ENCODE measurements around the gene METRNL.
"Not testable (repeated sequence)": the region's sequence is repeated elsewhere in the genome, so short reads cannot be mapped to it uniquely, and the experiment has no call there.

METRNL gene

GRCh38 chr17:83131401-83132011 lies 52.1 kb downstream of the METRNL start:
- FAIRE-seq = no peak
- DNase-seq (ENCODE audit: extremely low spot score, insufficient read length, low read depth) = no peak

GRCh38 chr17:83132251-83133081 lies 53.1 kb downstream of the METRNL start:
- DNase-seq (ENCODE audit: extremely low spot score, insufficient read length, low read depth) (no peak), FAIRE-seq (no peak)

GRCh38 chr17:83133302-83134121 lies 54.1 kb downstream of the METRNL start:
- FAIRE-seq (no peak), DNase-seq (ENCODE audit: extremely low spot score, insufficient read length, low read depth) (no peak)

- DNase-seq (ENCODE audit: extremely low spot score, insufficient read length, low read depth); FAIRE-seq: not testable (repeated sequence)
Observed at GRCh38 chr17:83134456-83134855, 55.0 kb downstream of the METRNL start.

GRCh38 chr17:83135692-83136091 lies 56.3 kb downstream of the METRNL start:
- DNase-seq (ENCODE audit: extremely low spot score, insufficient read length, low read depth) (no peak), FAIRE-seq (no peak)

- DNase-seq (ENCODE audit: extremely low spot score, insufficient read length, low read depth) (no peak), FAIRE-seq (no peak)
Observed at GRCh38 chr17:83136156-83136555, 56.7 kb downstream of the METRNL start.

GRCh38 chr17:83136931-83137330 lies 57.5 kb downstream of the METRNL start:
- FAIRE-seq (no peak), DNase-seq (ENCODE audit: extremely low spot score, insufficient read length, low read depth) (no peak)

GRCh38 chr17:83137523-83137922 lies 58.1 kb downstream of the METRNL start:
- no peak for FAIRE-seq
- no peak for DNase-seq (ENCODE audit: extremely low spot score, insufficient read length, low read depth)

GRCh38 chr17:83138820-83139219 lies 59.4 kb downstream of the METRNL start:
- DNase-seq (ENCODE audit: extremely low spot score, insufficient read length, low read depth) (no peak), FAIRE-seq (no peak)

- FAIRE-seq; DNase-seq (ENCODE audit: extremely low spot score, insufficient read length, low read depth): not testable (repeated sequence)
Observed at GRCh38 chr17:83139541-83140248, 60.3 kb downstream of the METRNL start.

- not testable (repeated sequence) for FAIRE-seq; DNase-seq (ENCODE audit: extremely low spot score, insufficient read length, low read depth)
Observed at GRCh38 chr17:83140249-83140566, 60.8 kb downstream of the METRNL start.

GRCh38 chr17:83142619-83143018 lies 63.2 kb downstream of the METRNL start:
- no peak for FAIRE-seq

GRCh38 chr17:83143817-83144231 lies 64.4 kb downstream of the METRNL start:
- DNase-seq (ENCODE audit: extremely low spot score, insufficient read length, low read depth) (no peak), FAIRE-seq (no peak)

More at GRCh38 chr17:83142619-83143018, 63.2 kb downstream of the METRNL start:
- DNase-seq (ENCODE audit: extremely low spot score, insufficient read length, low read depth) = no peak
